ENCODE data around the gene MRPL2. TPM values are rescaled to one million over a fixed set of nuclear protein-coding genes. Genes with fewer than 3 reads are reported as not detected.
A peak's percentile ranks its signal among the peaks of the same experiment; 100 is the strongest.

Gene MRPL2
- total RNA-seq, 2 donors from 2014 or later: 51.6 to 65.2 TPM

GRCh38 chr6:43050981-43051380 lies 8.3 kb downstream of the MRPL2 start:
- TF ChIP-seq CTCF (conservative IDR thresholded peaks at IDR 0.05): no peak
- Mint-ChIP-seq H3K27me3 (ENCODE audit: insufficient read depth) (no peaks in the 10 kb centered on the region), H3K4me1 (peaks cover 23% of the 10 kb centered on the region), H3K27ac (peak overlapping the region; percentile 68), H3K9me3 (no peaks in the 10 kb centered on the region), H3K36me3 (ENCODE audit: low read depth) (peaks cover 63% of the 10 kb centered on the region), H3K4me3 (peak overlapping the region; percentile 98)
- Histone ChIP-seq H3K4me3 (ENCODE audit: low read length) (peak overlapping the region; percentile 93), H3K9ac (ENCODE audit: extremely low read depth, low read length, poor library complexity, severe bottlenecking) (no peak overlapping the region), H3K27me3 (ENCODE audit: control insufficient read depth, insufficient read depth, low read length, poor library complexity, severe bottlenecking) (no peaks in the 10 kb centered on the region), H3K36me3 (ENCODE audit: control insufficient read depth, insufficient read depth, low read length) (peaks cover 72% of the 10 kb centered on the region), H3K27ac (ENCODE audit: low read depth, low read length) (no peak overlapping the region), H3K9me3 (ENCODE audit: control insufficient read depth, low read length) (no peaks in the 10 kb centered on the region), H3K4me1 (ENCODE audit: control insufficient read depth, insufficient read depth, low read length) (peaks cover 3% of the 10 kb centered on the region)
- 94 to 95% methylated on average over 11 to 17 of the region's 17 CpGs for WGBS, 2 experiments (ENCODE audit: insufficient coverage in 1 of 2, insufficient read length in 1 of 2)
- DNase-seq: no peak

GRCh38 chr6:43047998-43048397 lies 11.2 kb downstream of the MRPL2 start:
- Histone ChIP-seq H3K9ac (ENCODE audit: extremely low read depth, low read length, poor library complexity, severe bottlenecking) (no peak overlapping the region), H3K27ac (ENCODE audit: low read depth, low read length) (no peak overlapping the region), H3K4me3 (ENCODE audit: low read length) (no peak overlapping the region), H3K36me3 (ENCODE audit: control insufficient read depth, insufficient read depth, low read length) (peaks cover 76% of the 10 kb centered on the region), H3K9me3 (ENCODE audit: control insufficient read depth, low read length) (no peaks in the 10 kb centered on the region), H3K4me1 (ENCODE audit: control insufficient read depth, insufficient read depth, low read length) (peaks cover 3% of the 10 kb centered on the region), H3K27me3 (ENCODE audit: control insufficient read depth, insufficient read depth, low read length, poor library complexity, severe bottlenecking) (no peaks in the 10 kb centered on the region)
- no peaks in the 10 kb centered on the region for H3K27me3 Mint-ChIP-seq (ENCODE audit: insufficient read depth)
- WGBS, 2 experiments (ENCODE audit: insufficient coverage in 1 of 2, insufficient read length in 1 of 2): 94 to 100% methylated on average over 3 to 7 of the region's 7 CpGs
- H3K4me1 Mint-ChIP-seq: peaks cover 21% of the 10 kb centered on the region
- no peak overlapping the region for H3K4me3 Mint-ChIP-seq
- no peak overlapping the region for H3K27ac Mint-ChIP-seq
- no peak for DNase-seq
- peaks cover 73% of the 10 kb centered on the region for H3K36me3 Mint-ChIP-seq (ENCODE audit: low read depth)
- no peak for TF ChIP-seq CTCF (conservative IDR thresholded peaks at IDR 0.05)
- no peaks in the 10 kb centered on the region for H3K9me3 Mint-ChIP-seq

GRCh38 chr6:43045371-43045930 lies 13.8 kb downstream of the MRPL2 start:
- TF ChIP-seq CTCF (conservative IDR thresholded peaks at IDR 0.05): no peak
- H3K9me3 ChIP-seq (ENCODE audit: control insufficient read depth, low read length): no peaks in the 10 kb centered on the region
- H3K4me3 Mint-ChIP-seq: no peak overlapping the region
- H3K27ac Mint-ChIP-seq: no peak overlapping the region
- no peak for DNase-seq
- H3K9me3 Mint-ChIP-seq: no peaks in the 10 kb centered on the region
- no peak overlapping the region for H3K27ac ChIP-seq (ENCODE audit: low read depth, low read length)
- H3K36me3 Mint-ChIP-seq (ENCODE audit: low read depth): peaks cover 70% of the 10 kb centered on the region
- no peaks in the 10 kb centered on the region for H3K4me1 ChIP-seq (ENCODE audit: control insufficient read depth, insufficient read depth, low read length)
- H3K36me3 ChIP-seq (ENCODE audit: control insufficient read depth, insufficient read depth, low read length): peaks cover 79% of the 10 kb centered on the region
- H3K4me3 ChIP-seq (ENCODE audit: low read length): no peak overlapping the region
- H3K27me3 ChIP-seq (ENCODE audit: control insufficient read depth, insufficient read depth, low read length, poor library complexity, severe bottlenecking): no peaks in the 10 kb centered on the region
- no peak overlapping the region for H3K9ac ChIP-seq (ENCODE audit: extremely low read depth, low read length, poor library complexity, severe bottlenecking)
- 97% methylated on average over 9 to 11 of the region's 11 CpGs for WGBS, 2 experiments (ENCODE audit: insufficient coverage in 1 of 2, insufficient read length in 1 of 2)
- H3K27me3 Mint-ChIP-seq (ENCODE audit: insufficient read depth): no peaks in the 10 kb centered on the region
- H3K4me1 Mint-ChIP-seq: peaks cover under 1% of the 10 kb centered on the region

Data from endodermal cell (in vitro differentiated cells).